K562 (cell line): Measurements from ENCODE around the gene RCOR3. TPM values are rescaled to one million over a fixed set of nuclear protein-coding genes. Genes with fewer than 3 reads are reported as not detected.
"Not testable (repeated sequence)": the region's sequence is repeated elsewhere in the genome, so short reads cannot be mapped to it uniquely, and the experiment has no call there.

Experiments used
- ATAC-seq: fragments of 200-7000 bp; cut with Tn5 transposase; 3 replicates; pipeline ENCODE4 v1.9.1; 2020; ENCODE audit warnings: moderate library complexity
- BruUV-seq: library from RNA; stranded (reverse); fragments of 400-500 nt; replicated peaks from 2 replicates; lab custom pipeline; 2021; lab: Mats Ljungman, UMichigan
- CTCF ChIA-PET: fragments of 300-600 bp; formaldehyde crosslinking; extraction: SDS; loops from one replicate; lab custom pipeline; 2021; ENCODE audit warnings: low intra/inter-chr PET ratio; lab: Yijun Ruan, JAX
- POLR2A ChIA-PET: fragments of 300-600, 350-650 bp; sonication (Branson Sonifier 250); formaldehyde crosslinking; extraction: SDS; loops from one replicate; lab custom pipeline; 2021; ENCODE audit warnings: antibody characterized with exemption, inconsistent platforms; lab: Yijun Ruan, JAX
- DNase-seq, 4 experiments: peaks; one replicate each; pipeline versions ENCODE4 v3.0.0 to v3.0.0-alpha.2; 2011 to 2018; ENCODE audit warnings: low spot score in 3 of 4, mixed read lengths in 3 of 4; ENCODE audit errors: extremely low read depth in 1 of 4
- FAIRE-seq: peaks from 2 replicates; lab custom pipeline; 2011; peaks lifted over from hg19 to GRCh38; lab: Jason Lieb, UNC
- H2AFZ ChIP-seq: 2 replicates; pipeline ENCODE4 v1.6.0; 2011; ENCODE audit warnings: low read depth, low read length, control low read depth, inconsistent platforms
- H3K27ac ChIP-seq: fragments of 200-600 bp; 3 replicates; pipeline ENCODE4 v1.8.0; 2011; ENCODE audit warnings: low read depth, mild to moderate bottlenecking, control low read depth, inconsistent platforms, low read length, moderate library complexity, mixed read lengths; ENCODE audit errors: extremely low read depth
- H3K27me3 ChIP-seq, 2 experiments: fragments of 300-600 bp in 1 of 2; 2 replicates in 1 of 2; 3 replicates in 1 of 2; pipeline versions ENCODE4 v1.6.0 to v1.8.0; 2011; ENCODE audit warnings: inconsistent platforms in 2 of 2, low read length in 2 of 2, mild to moderate bottlenecking in 1 of 2, mixed read lengths in 1 of 2, moderate library complexity in 1 of 2; ENCODE audit not compliant: control insufficient read depth in 2 of 2, insufficient read depth in 2 of 2
- H3K36me3 ChIP-seq: fragments of 300-600 bp; 3 replicates; pipeline ENCODE4 v1.8.0; 2011; ENCODE audit warnings: mild to moderate bottlenecking, low read length, inconsistent platforms; ENCODE audit not compliant: control insufficient read depth, insufficient read depth
- H3K4me1 ChIP-seq, 2 experiments: fragments of 200-600 bp in 1 of 2; replicated peaks in 1 of 2; 2 replicates in 1 of 2; 3 replicates in 1 of 2; pipeline versions ENCODE4 v1.5.1 to v1.8.0; 2011; ENCODE audit warnings: inconsistent platforms in 2 of 2, low read length in 2 of 2, mild to moderate bottlenecking in 1 of 2, mixed read lengths in 1 of 2, moderate library complexity in 1 of 2; ENCODE audit not compliant: control insufficient read depth in 2 of 2, insufficient read depth in 2 of 2
- H3K4me2 ChIP-seq: 2 replicates; pipeline ENCODE4 v1.6.1; 2011; ENCODE audit warnings: low read length, control low read depth, inconsistent platforms, mixed read lengths; ENCODE audit not compliant: insufficient read depth
- H3K4me3 ChIP-seq: fragments of 200-600 bp; sonication (generic), shearing (Covaris generic); 2 replicates; pipeline ENCODE4 v1.5.1; 2016; ENCODE audit warnings: control low read depth, inconsistent platforms
- H3K79me2 ChIP-seq: fragments of 200-600 bp; 3 replicates; pipeline ENCODE4 v1.8.0; 2011; ENCODE audit warnings: low read length, inconsistent platforms; ENCODE audit not compliant: control insufficient read depth, insufficient read depth
- H3K9ac ChIP-seq, 2 experiments: 2 replicates each; pipeline versions ENCODE4 v1.6.0 to v1.6.1; 2011; ENCODE audit warnings: low read depth in 2 of 2, low read length in 2 of 2, control low read depth in 1 of 2, inconsistent platforms in 1 of 2, mild to moderate bottlenecking in 1 of 2, mixed read lengths in 1 of 2; ENCODE audit not compliant: insufficient read depth in 1 of 2
- H3K9me1 ChIP-seq: one replicate; pipeline ENCODE4 v1.6.0; 2011; ENCODE audit warnings: inconsistent platforms, mild to moderate bottlenecking, low read length, moderate library complexity; ENCODE audit not compliant: control insufficient read depth, insufficient read depth
- H3K9me3 ChIP-seq: replicated peaks from 2 replicates; pipeline ENCODE4 v1.5.1; 2011; ENCODE audit warnings: low read depth, low read length, inconsistent platforms; ENCODE audit not compliant: control insufficient read depth, insufficient read depth
- H4K20me1 ChIP-seq: replicated peaks from 2 replicates; pipeline ENCODE4 v1.6.1; 2011; ENCODE audit warnings: low read length, inconsistent platforms, mixed read lengths; ENCODE audit not compliant: control insufficient read depth, insufficient read depth
- CAMTA2 ChIP-seq: fragments of 250-450 bp; sonication (Bioruptor Pico); conservative IDR thresholded peaks from 2 replicates; pipeline ENCODE4 v1.5.1; 2022
- CC2D1A ChIP-seq: fragments of 450-650 bp; IDR thresholded peaks from 2 replicates; pipeline ENCODE4 v1.6.1; 2017; ENCODE audit warnings: mild to moderate bottlenecking
- HDAC6 ChIP-seq: IDR thresholded peaks from 2 replicates; pipeline ENCODE4 v1.6.1; 2012; ENCODE audit warnings: low read depth, mild to moderate bottlenecking, control low read depth, inconsistent platforms, low read length, moderate library complexity
- HNRNPL ChIP-seq: fragments of 200-400 bp; formaldehyde crosslinking; IDR thresholded peaks from 2 replicates; pipeline ENCODE4 v1.6.1; 2017; ENCODE audit warnings: low read depth, mild to moderate bottlenecking, low read length
- NFYB ChIP-seq: IDR thresholded peaks from 2 replicates; pipeline ENCODE4 v1.6.1; 2011; ENCODE audit warnings: mild to moderate bottlenecking, moderate library complexity; ENCODE audit not compliant: insufficient read length; ENCODE audit errors: extremely low read depth
- ZNF121 ChIP-seq: sonication (generic); formaldehyde crosslinking; conservative IDR thresholded peaks from 2 replicates; pipeline ENCODE4 v1.8.0; 2022; ENCODE audit warnings: missing genetic modification reagents
- WGBS: fragments of 100-300 bp; shearing (Covaris generic); methylation state at CpG from one replicate; pipeline ENCODE4 v1.1.6; 2016; ENCODE audit warnings: low coverage, mixed read lengths; ENCODE audit not compliant: insufficient coverage; ENCODE audit errors: missing lambda C conversion rate; 5-methylcytosine and 5-hydroxymethylcytosine counted together
- in situ Hi-C: fragments of 300-500 bp; cut with MboI; formaldehyde crosslinking; loops from 4 replicates; pipeline ENCODE4 v1.15.0; 2018; ENCODE audit warnings: inconsistent platforms, mixed read lengths
- intact Hi-C: fragments of 100-400 bp; cut with micrococcal nuclease; formaldehyde crosslinking; loops from 2 replicates; pipeline ENCODE4 v1.14.2; 2022
- polyA plus RNA-seq, 8 experiments: library from polyadenylated mRNA; depleted of rRNA in 4 of 8; stranded (reverse) in 5 of 8; unstranded in 3 of 8; fragments of >200 nt; fragmentation: Nextera tagmentation in 2 of 8; fragmentation: Illumina TruSeq in 1 of 8; extraction: Ambion mirVana in 2 of 8; extraction: Trizol in 1 of 8; gene quantifications; 2 replicates each; pipeline versions ENCODE4 v1.2.1 to v1.2.3, GENCODE V29; 2011 to 2014; ENCODE audit warnings: inconsistent platforms in 1 of 8, missing spikeins in 1 of 8
- total RNA-seq, 7 experiments: library from RNA; depleted of rRNA in 6 of 7; stranded (reverse); fragments of >200 nt in 6 of 7; fragmentation: Illumina TruSeq in 2 of 7; extraction: Trizol in 2 of 7; gene quantifications; 2 replicates each; pipeline versions ENCODE4 v1.2.1 to v1.2.3, GENCODE V29; 2011 to 2021; ENCODE audit warnings: low replicate concordance in 1 of 7
- TF ChIP-seq, protein P1 (sequence below): fragments of 450-650 bp; formaldehyde crosslinking; IDR thresholded peaks from 2 replicates; pipeline ENCODE4 v1.4.0; 2020; ENCODE audit warnings: mild to moderate bottlenecking, moderate library complexity

Gene RCOR3
- total and polyA plus RNA-seq, 9 of the 15 experiments (the other 6 are each of a cell fraction or from before 2014, with no cell fraction given): 9.7 to 42.7 (median 29.5) TPM

DNA sequence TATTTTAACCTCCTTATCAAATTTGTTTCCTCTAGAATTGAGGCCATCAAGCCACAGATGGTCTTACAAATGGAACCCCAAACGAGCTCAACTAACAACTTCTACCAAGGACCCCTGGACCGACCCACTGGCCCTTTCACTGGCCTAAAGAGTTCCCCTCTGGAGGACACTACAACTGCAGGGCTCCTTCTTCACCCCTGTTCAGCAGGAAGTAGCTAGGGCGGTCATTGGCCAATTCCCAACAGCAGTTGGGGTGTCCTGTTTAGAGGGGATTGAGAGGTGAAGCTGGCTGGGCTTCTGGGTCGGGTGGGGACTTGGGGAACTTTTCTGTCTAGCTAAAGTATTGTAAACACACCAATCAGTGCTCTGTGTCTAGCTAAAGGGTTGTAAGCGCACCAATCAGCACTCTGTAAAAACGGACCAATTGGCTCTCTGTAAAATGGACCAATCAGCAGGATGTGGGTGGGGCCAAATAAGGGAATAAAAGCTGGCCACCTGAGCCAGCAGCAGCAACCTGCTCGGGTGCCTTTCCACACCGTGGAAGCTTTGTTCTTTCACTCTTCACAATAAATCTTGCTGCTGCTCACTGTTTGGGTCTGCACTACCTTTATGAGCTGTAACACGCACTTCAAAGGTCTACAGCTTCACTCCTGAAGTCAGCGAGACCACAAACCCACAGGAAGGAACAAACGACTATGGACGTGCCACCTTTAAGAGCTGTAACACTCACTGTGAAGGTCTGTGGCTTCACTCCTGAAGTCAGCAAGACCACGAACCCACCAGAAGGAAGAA is 30.4 kb upstream of the RCOR3 start:
- H3K4me1 ChIP-seq, DNase-seq, ATAC-seq, H3K4me2 ChIP-seq, CTCF ChIA-PET, FAIRE-seq, BruUV-seq: not testable (repeated sequence)
- TF ChIP-seq NFYB: peak; percentile 67
- TF ChIP-seq, all 486 proteins: peak for 1; not testable (repeated sequence) for 485
- H3K79me2 ChIP-seq, H3K27ac ChIP-seq, H3K4me3 ChIP-seq, H3K27me3 ChIP-seq, H3K9me1 ChIP-seq, H3K9ac ChIP-seq, H3K36me3 ChIP-seq, H4K20me1 ChIP-seq, intact Hi-C loops, POLR2A ChIA-PET, H3K9me3 ChIP-seq, in situ Hi-C loops: not testable (repeated sequence)
- peak overlapping the region; percentile 53; the same call in 1 of the 2 replicates for H2AFZ ChIP-seq
- 55% methylated on average over 13 of the region's 13 CpGs for WGBS

DNA sequence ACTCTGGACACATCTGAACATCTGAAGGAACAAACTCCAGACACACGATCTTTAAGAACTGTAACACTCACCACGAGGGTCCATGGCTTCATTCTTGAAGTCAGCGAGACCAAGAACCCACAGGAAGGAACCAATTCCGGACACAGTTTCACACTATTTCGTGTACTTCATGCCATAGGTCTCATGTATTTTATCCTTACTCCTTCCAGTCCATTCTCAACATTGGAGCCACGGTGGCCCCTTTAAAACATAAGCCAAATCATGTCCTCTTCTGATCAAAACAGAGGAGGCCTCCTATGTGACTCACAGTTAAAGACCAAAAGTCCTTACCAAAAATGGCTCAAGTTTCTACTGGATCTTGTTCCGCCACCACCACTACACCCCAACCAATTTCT is 29.8 kb upstream of the RCOR3 start:
- no peaks in the 10 kb centered on the region for H4K20me1 ChIP-seq
- H3K9me3 ChIP-seq: no peaks in the 10 kb centered on the region; the same call in 1 of the 2 replicates
- intact Hi-C loops: no loop called here
- ATAC-seq (no peak; the same call in 2 of the 3 replicates), FAIRE-seq (no peak)
- no peaks in the 10 kb centered on the region for H3K79me2 ChIP-seq
- no peaks in the 10 kb centered on the region for H3K36me3 ChIP-seq
- no peaks in the 10 kb centered on the region for H3K9me1 ChIP-seq
- H3K27me3 ChIP-seq: no peaks in the 10 kb centered on the region
- H3K4me1 ChIP-seq: no peaks in the 10 kb centered on the region; a peak in 2 of 5 replicates
- TF ChIP-seq, protein P1, sequence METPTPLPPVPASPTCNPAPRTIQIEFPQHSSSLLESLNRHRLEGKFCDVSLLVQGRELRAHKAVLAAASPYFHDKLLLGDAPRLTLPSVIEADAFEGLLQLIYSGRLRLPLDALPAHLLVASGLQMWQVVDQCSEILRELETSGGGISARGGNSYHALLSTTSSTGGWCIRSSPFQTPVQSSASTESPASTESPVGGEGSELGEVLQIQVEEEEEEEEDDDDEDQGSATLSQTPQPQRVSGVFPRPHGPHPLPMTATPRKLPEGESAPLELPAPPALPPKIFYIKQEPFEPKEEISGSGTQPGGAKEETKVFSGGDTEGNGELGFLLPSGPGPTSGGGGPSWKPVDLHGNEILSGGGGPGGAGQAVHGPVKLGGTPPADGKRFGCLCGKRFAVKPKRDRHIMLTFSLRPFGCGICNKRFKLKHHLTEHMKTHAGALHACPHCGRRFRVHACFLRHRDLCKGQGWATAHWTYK (CRISPR knock-in tag): no peak
- TF ChIP-seq HNRNPL (no peak), CC2D1A (no peak), HDAC6 (no peak), CAMTA2 (CRISPR knock-in tag) (no peak), ZNF121 (CRISPR knock-in tag) (no peak), NFYB (no peak)
- TF ChIP-seq, all 486 proteins: peak for 0
- WGBS: 48% methylated on average over 7 of the region's 7 CpGs
- Histone ChIP-seq H3K9ac (no peak overlapping the region), H2AFZ (peak overlapping the region; percentile 53), H3K4me2 (no peak overlapping the region), H3K27ac (no peak overlapping the region), H3K4me3 (no peak overlapping the region)
- CTCF ChIA-PET: no interaction called here
- no peak for DNase-seq
- no TSS peak for BruUV-seq
- in situ Hi-C loops: no loop called here
- POLR2A ChIA-PET: no interaction called here
